H1 (cell line): ENCODE measurements around the gene INF2. TPM values are rescaled to one million over a fixed set of nuclear protein-coding genes. Genes with fewer than 3 reads are reported as not detected.

ENCODE experiments used
- BCL11A ChIP-seq, 2 experiments: IDR thresholded peaks; one replicate each; pipeline ENCODE4 v1.6.1; 2011; ENCODE audit warnings: low read depth in 2 of 2, low read length in 2 of 2, mild to moderate bottlenecking in 2 of 2
- MAFK ChIP-seq: IDR thresholded peaks from 2 replicates; pipeline ENCODE4 v1.6.1; 2012; ENCODE audit warnings: low read depth, mild to moderate bottlenecking, improper control_type of control experiment, low read length
- RFX5 ChIP-seq: IDR thresholded peaks from 2 replicates; pipeline ENCODE4 v1.6.1; 2011; ENCODE audit warnings: low read depth, low read length, improper control_type of control experiment, borderline replicate concordance
- SP4 ChIP-seq: IDR thresholded peaks from 2 replicates; pipeline ENCODE4 v1.6.1; 2012; ENCODE audit warnings: low read length, inconsistent platforms
- SUZ12 ChIP-seq: fragments of 200-600 bp; sonication (generic); IDR thresholded peaks from 2 replicates; pipeline ENCODE4 v1.6.1; 2012; ENCODE audit warnings: mild to moderate bottlenecking, inconsistent platforms, low read length, moderate library complexity, mixed read lengths
- microRNA-seq, 2 experiments: library from miRNA; unstranded; fragments of <30 nt; microRNA quantifications; one replicate each; pipeline versions ENCODE4 to v1.2.0, GENCODE V29; 2016 to 2020; ENCODE audit warnings: borderline microRNAs expressed in 2 of 2, borderline number of aligned reads in 2 of 2, borderline replicate concordance in 1 of 2
- polyA plus RNA-seq, 7 experiments: library from polyadenylated mRNA; depleted of rRNA in 3 of 7; stranded (reverse) in 5 of 7; unstranded in 2 of 7; fragments of >200 nt in 5 of 7; fragments of 200-250 nt in 2 of 7; gene quantifications; 1 replicate in 5 of 7; 2 replicates in 1 of 7; 4 replicates in 1 of 7; pipeline versions ENCODE4 v1.2.1 to v1.2.3, GENCODE V29; 2011 to 2013; ENCODE audit warnings: missing spikeins in 2 of 7, mixed read lengths in 2 of 7
- small RNA-seq: library from polyadenylated mRNA; stranded (forward); fragments of <200 nt; extraction: miRNeasy Mini kit (QIAGEN cat#:217004); gene quantifications from one replicate; pipeline ENCODE3, GENCODE V24; 2013; ENCODE audit not compliant: insufficient read depth
- total RNA-seq: library from RNA; stranded (reverse); fragmentation: NEBNext Ultra II Directional; extraction: Animal tissue kit (Norgen Biotek cat#: 25700); gene quantifications from 2 replicates; pipeline ENCODE4 v1.2.1, GENCODE V29; 2021
- TF ChIP-seq, protein P1 (sequence below), 3 experiments: IDR thresholded peaks; 1 replicate in 2 of 3; 2 replicates in 1 of 3; pipeline versions ENCODE4 v1.5.1 to v1.6.1; 2011; ENCODE audit warnings: low read length in 3 of 3, mild to moderate bottlenecking in 3 of 3, inconsistent platforms in 2 of 3, low read depth in 1 of 3, moderate library complexity in 1 of 3; ENCODE audit not compliant: insufficient read depth in 1 of 3; ENCODE audit errors: control extremely low read depth in 1 of 3

Gene INF2
- total and polyA plus RNA-seq, 2 of the 8 experiments (the other 6 are each of a cell fraction or from before 2014, with no cell fraction given): 29.1 to 59.5 TPM

DNA sequence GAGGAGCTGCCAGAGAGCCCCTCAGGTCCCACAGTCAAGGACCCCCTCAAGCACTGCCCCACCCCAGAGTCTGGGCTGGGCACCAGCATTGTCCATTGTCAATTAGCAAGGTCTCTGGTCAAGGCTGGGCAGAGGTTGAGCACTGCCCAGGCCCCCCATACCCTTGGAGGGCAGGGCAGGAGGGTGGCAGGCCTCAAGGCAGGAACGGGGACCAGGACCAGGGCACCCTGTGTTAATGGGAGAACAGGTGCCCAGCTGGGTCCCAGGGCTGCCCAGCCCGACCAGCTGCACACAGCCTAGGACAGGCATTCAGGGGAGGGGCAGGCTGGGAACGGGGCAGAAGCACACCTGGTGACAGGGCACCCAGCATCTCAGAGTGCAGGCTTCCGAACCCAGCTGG is 82.0 kb downstream of the INF2 start (continued):
- TF ChIP-seq BCL11A (IDR thresholded peaks at IDR 0.05; ENCODE audit: low read depth in 2 of 2, low read length in 2 of 2) (no peak), RFX5 (no peak), MAFK (no peak), SUZ12 (no peak), SP4 (no peak)
- TF ChIP-seq, protein P1, sequence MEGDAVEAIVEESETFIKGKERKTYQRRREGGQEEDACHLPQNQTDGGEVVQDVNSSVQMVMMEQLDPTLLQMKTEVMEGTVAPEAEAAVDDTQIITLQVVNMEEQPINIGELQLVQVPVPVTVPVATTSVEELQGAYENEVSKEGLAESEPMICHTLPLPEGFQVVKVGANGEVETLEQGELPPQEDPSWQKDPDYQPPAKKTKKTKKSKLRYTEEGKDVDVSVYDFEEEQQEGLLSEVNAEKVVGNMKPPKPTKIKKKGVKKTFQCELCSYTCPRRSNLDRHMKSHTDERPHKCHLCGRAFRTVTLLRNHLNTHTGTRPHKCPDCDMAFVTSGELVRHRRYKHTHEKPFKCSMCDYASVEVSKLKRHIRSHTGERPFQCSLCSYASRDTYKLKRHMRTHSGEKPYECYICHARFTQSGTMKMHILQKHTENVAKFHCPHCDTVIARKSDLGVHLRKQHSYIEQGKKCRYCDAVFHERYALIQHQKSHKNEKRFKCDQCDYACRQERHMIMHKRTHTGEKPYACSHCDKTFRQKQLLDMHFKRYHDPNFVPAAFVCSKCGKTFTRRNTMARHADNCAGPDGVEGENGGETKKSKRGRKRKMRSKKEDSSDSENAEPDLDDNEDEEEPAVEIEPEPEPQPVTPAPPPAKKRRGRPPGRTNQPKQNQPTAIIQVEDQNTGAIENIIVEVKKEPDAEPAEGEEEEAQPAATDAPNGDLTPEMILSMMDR (IDR thresholded peaks at IDR 0.05; ENCODE audit: control extremely low read depth in 1 of 3, insufficient read depth in 1 of 3, low read depth in 1 of 3, low read length in 3 of 3): no peak

Small RNAs within 50 kb of the gene (microRNA-seq; reads per million reads assigned to microRNA genes)
- gene MIR4710: 0 reads per million in 2 experiments

Small RNAs within 50 kb of the gene (small RNA-seq; reads per million reads assigned to genes)
- not detected for gene MIR4710

Other genes with a start within 250 kb of the INF2 start
- not detected in 2 replicates for gene C14orf180, start 109.9 kb upstream of the INF2 start, total RNA-seq
- not detected in 2 replicates for gene C14orf180, start 109.9 kb upstream of the INF2 start, polyA plus RNA-seq (2011; rRNA removed)
- 2.9 TPM in 2 replicates for gene TMEM179, start 84.8 kb upstream of the INF2 start, total RNA-seq
- gene TMEM179, start 84.8 kb upstream of the INF2 start, polyA plus RNA-seq (2011; rRNA removed): 4.0 and 4.6 TPM in 2 replicates
- 7.9 and 8.9 TPM in 2 replicates for gene ADSS1, start 34.6 kb downstream of the INF2 start, total RNA-seq
- 7.1 and 9.4 TPM in 2 replicates for gene ADSS1, start 34.6 kb downstream of the INF2 start, polyA plus RNA-seq (2011; rRNA removed)
- 123 and 135 TPM in 2 replicates for gene SIVA1, start 63.5 kb downstream of the INF2 start, total RNA-seq
- gene SIVA1, start 63.5 kb downstream of the INF2 start, polyA plus RNA-seq (2011; rRNA removed): 517 and 589 TPM in 2 replicates
- gene AKT1, start 106.1 kb downstream of the INF2 start, total RNA-seq: 62.1 and 71.5 TPM in 2 replicates
- 68.1 and 89.8 TPM in 2 replicates for gene AKT1, start 106.1 kb downstream of the INF2 start, polyA plus RNA-seq (2011; rRNA removed)
- gene ZBTB42, start 111.5 kb downstream of the INF2 start, total RNA-seq: 2.8 and 2.9 TPM in 2 replicates
- gene ZBTB42, start 111.5 kb downstream of the INF2 start, polyA plus RNA-seq (2011; rRNA removed): 3.1 and 3.7 TPM in 2 replicates
- 32.3 and 33.8 TPM in 2 replicates for gene CEP170B, start 175.7 kb downstream of the INF2 start, total RNA-seq
- 9.1 and 15.2 TPM in 2 replicates for gene CEP170B, start 175.7 kb downstream of the INF2 start, polyA plus RNA-seq (2011; rRNA removed)
- gene PLD4, start 235.3 kb downstream of the INF2 start, total RNA-seq: 0.04 TPM in 1 of 2 replicates, not detected in the other
- 0.05 and 0.06 TPM in 2 replicates for gene PLD4, start 235.3 kb downstream of the INF2 start, polyA plus RNA-seq (2011; rRNA removed)